Bronchus fibroblast of lung (primary cell): ENCODE data around the gene ALDH3B1. TPM values are rescaled to one million over a fixed set of nuclear protein-coding genes. Genes with fewer than 3 reads are reported as not detected.

Experiments used
- total RNA-seq: library from RNA; depleted of rRNA; stranded (reverse); fragments of >200 nt; gene quantifications from 2 replicates; pipeline ENCODE4 v1.2.3, GENCODE V29; 2015

ALDH3B1 gene
- total RNA-seq: 41.3 and 48.8 TPM in 2 replicates

GRCh38 chr11:68010090-68011041, at the start of gene ALDH3B1:
Gene ALDH3B1, plus strand, starts transcription at chr11:68010327. Its CDS starts 4,971 bp downstream, at chr11:68015298.

GRCh38 chr11:68003846-68004550, 6.1 kb upstream of the ALDH3B1 start, which contains the start of gene UNC93B1:
Gene UNC93B1, minus strand, starts transcription at chr11:68004097. Its CDS starts 54 bp downstream, at chr11:68004043.

GRCh38 chr11:68030318-68031143, 20.4 kb downstream of the ALDH3B1 start, which contains the start of gene NDUFS8:
Gene NDUFS8, plus strand, starts transcription at chr11:68030681. Its CDS starts 1,471 bp downstream, at chr11:68032152.

GRCh38 chr11:68038718-68039525, 28.8 kb downstream of the ALDH3B1 start, which contains the start of gene TCIRG1:
Gene TCIRG1, plus strand, starts transcription at chr11:68039025. Its CDS starts 2,247 bp downstream, at chr11:68041272.

Other genes starting within 250 kb of the ALDH3B1 start
- 14.9 and 16.6 TPM in 2 replicates for gene UNC93B1, start 6.2 kb upstream of the ALDH3B1 start, total RNA-seq
- gene NDUFS8, start 20.4 kb downstream of the ALDH3B1 start, total RNA-seq: 277 and 294 TPM in 2 replicates
- 99.0 and 101 TPM in 2 replicates for gene TCIRG1, start 28.7 kb downstream of the ALDH3B1 start, total RNA-seq
- gene CHKA, start 111.1 kb downstream of the ALDH3B1 start, total RNA-seq: 7.2 and 11.3 TPM in 2 replicates
- 10.4 and 10.6 TPM in 2 replicates for gene KMT5B, start 203.0 kb downstream of the ALDH3B1 start, total RNA-seq